K562 (cell line): ENCODE measurements around the gene COL7A1. TPM values are rescaled to one million over a fixed set of nuclear protein-coding genes. Genes with fewer than 3 reads are reported as not detected.

Source experiments
- BCL6 ChIP-seq: fragments of 250-450 bp; sonication (Bioruptor Pico); IDR thresholded peaks from 2 replicates; pipeline ENCODE4 v1.4.0; 2020
- FOXJ3 ChIP-seq: sonication (generic); formaldehyde crosslinking; IDR thresholded peaks from 2 replicates; pipeline ENCODE4 v1.4.0; 2020; ENCODE audit warnings: mild to moderate bottlenecking, missing genetic modification reagents
- GABPB2 ChIP-seq: fragments of 250-450 bp; sonication (Bioruptor Pico); conservative IDR thresholded peaks from 2 replicates; pipeline ENCODE4 v1.5.1; 2021; ENCODE audit warnings: mild to moderate bottlenecking
- HMG20A ChIP-seq: fragments of 450-650 bp; formaldehyde crosslinking; conservative IDR thresholded peaks from 2 replicates; pipeline ENCODE4 v1.4.0; 2020; ENCODE audit warnings: mild to moderate bottlenecking, mixed read lengths
- HOXB6 ChIP-seq: fragments of 250-450 bp; sonication (Bioruptor Pico); IDR thresholded peaks from 2 replicates; pipeline ENCODE4 v1.5.1; 2022; ENCODE audit warnings: mild to moderate bottlenecking, borderline replicate concordance
- KDM2B ChIP-seq: fragments of 250-450 bp; sonication (Bioruptor Pico); IDR thresholded peaks from 2 replicates; pipeline ENCODE4 v1.8.0; 2021; ENCODE audit warnings: mild to moderate bottlenecking, moderate library complexity
- MBD2 ChIP-seq: sonication (generic); IDR thresholded peaks from 2 replicates; pipeline ENCODE4 v1.6.1; 2016; ENCODE audit warnings: low read depth, borderline replicate concordance
- NR1H2 ChIP-seq: sonication (generic); formaldehyde crosslinking; IDR thresholded peaks from 2 replicates; pipeline ENCODE4 v1.4.0; 2020; ENCODE audit warnings: mild to moderate bottlenecking, missing genetic modification reagents
- POLR2A ChIP-seq: fragments of 450-650 bp; conservative IDR thresholded peaks from 2 replicates; pipeline ENCODE4 v1.6.1; 2016
- POLR3G ChIP-seq: IDR thresholded peaks from 2 replicates; pipeline ENCODE4 v1.6.1; 2011; ENCODE audit not compliant: insufficient read length, insufficient replicate concordance; ENCODE audit errors: extremely low read depth
- SMARCC2 ChIP-seq: fragments of 450-650 bp; IDR thresholded peaks from 2 replicates; pipeline ENCODE4 v1.6.1; 2017; ENCODE audit warnings: antibody characterized with exemption, moderate library complexity, mild to moderate bottlenecking, low read depth
- SRSF1 ChIP-seq: fragments of 200-400 bp; formaldehyde crosslinking; IDR thresholded peaks from 2 replicates; pipeline ENCODE4 v1.6.1; 2017; ENCODE audit warnings: mild to moderate bottlenecking, low read depth, low read length, moderate library complexity
- ZNF23 ChIP-seq: fragments of 250-450 bp; sonication (Bioruptor Pico); IDR thresholded peaks from 2 replicates; pipeline ENCODE4 v1.4.0; 2020; ENCODE audit warnings: mild to moderate bottlenecking
- ZNF232 ChIP-seq: sonication (generic); formaldehyde crosslinking; IDR thresholded peaks from 2 replicates; pipeline ENCODE4 v1.8.0; 2022; ENCODE audit warnings: mild to moderate bottlenecking, missing genetic modification reagents
- ZNF324 ChIP-seq: fragments of 250-450 bp; sonication (Bioruptor Pico); IDR thresholded peaks from 2 replicates; pipeline ENCODE4 v1.4.0; 2020; ENCODE audit warnings: mild to moderate bottlenecking
- ZNF584 ChIP-seq: fragments of 200-800 bp; sonication (Bioruptor generic); IDR thresholded peaks from 2 replicates; pipeline ENCODE4 v1.6.1; 2016; ENCODE audit warnings: low read depth, mild to moderate bottlenecking, missing genetic modification characterization, missing compliant biosample characterization
- ZNF644 ChIP-seq: fragments of 200-800 bp; sonication (Bioruptor generic); IDR thresholded peaks from 2 replicates; pipeline ENCODE4 v1.6.1; 2016; ENCODE audit warnings: low read depth, missing genetic modification characterization, missing compliant biosample characterization
- polyA plus RNA-seq, 8 experiments: library from polyadenylated mRNA; depleted of rRNA in 4 of 8; stranded (reverse) in 5 of 8; unstranded in 3 of 8; fragments of >200 nt; fragmentation: Nextera tagmentation in 2 of 8; fragmentation: Illumina TruSeq in 1 of 8; extraction: Ambion mirVana in 2 of 8; extraction: Trizol in 1 of 8; gene quantifications; 2 replicates each; pipeline versions ENCODE4 v1.2.1 to v1.2.3, GENCODE V29; 2011 to 2014; ENCODE audit warnings: inconsistent platforms in 1 of 8, missing spikeins in 1 of 8
- total RNA-seq, 7 experiments: library from RNA; depleted of rRNA in 6 of 7; stranded (reverse); fragments of >200 nt in 6 of 7; fragmentation: Illumina TruSeq in 2 of 7; extraction: Trizol in 2 of 7; gene quantifications; 2 replicates each; pipeline versions ENCODE4 v1.2.1 to v1.2.3, GENCODE V29; 2011 to 2021; ENCODE audit warnings: low replicate concordance in 1 of 7
- TF ChIP-seq, protein P1 (sequence below): sonication (generic); formaldehyde crosslinking; IDR thresholded peaks from 2 replicates; pipeline ENCODE4 v1.8.1; 2023; ENCODE audit warnings: missing genetic modification reagents, mild to moderate bottlenecking, borderline replicate concordance
- TF ChIP-seq, protein P2 (sequence below): sonication (generic); formaldehyde crosslinking; IDR thresholded peaks from 2 replicates; pipeline ENCODE4 v1.4.0; 2020; ENCODE audit warnings: mild to moderate bottlenecking, missing genetic modification reagents
- TF ChIP-seq, protein P3 (sequence below): fragments of 450-650 bp; IDR thresholded peaks from 2 replicates; pipeline ENCODE4 v1.6.1; 2016
- TF ChIP-seq, protein P4 (sequence below): fragments of 450-650 bp; IDR thresholded peaks from 2 replicates; pipeline ENCODE4 v1.6.1; 2017; ENCODE audit warnings: mild to moderate bottlenecking, moderate library complexity

Gene COL7A1
- total and polyA plus RNA-seq, 9 of the 15 experiments (the other 6 are each of a cell fraction or from before 2014, with no cell fraction given) = 0.09 to 0.66 (median 0.35) TPM; not detected in 3

DNA sequence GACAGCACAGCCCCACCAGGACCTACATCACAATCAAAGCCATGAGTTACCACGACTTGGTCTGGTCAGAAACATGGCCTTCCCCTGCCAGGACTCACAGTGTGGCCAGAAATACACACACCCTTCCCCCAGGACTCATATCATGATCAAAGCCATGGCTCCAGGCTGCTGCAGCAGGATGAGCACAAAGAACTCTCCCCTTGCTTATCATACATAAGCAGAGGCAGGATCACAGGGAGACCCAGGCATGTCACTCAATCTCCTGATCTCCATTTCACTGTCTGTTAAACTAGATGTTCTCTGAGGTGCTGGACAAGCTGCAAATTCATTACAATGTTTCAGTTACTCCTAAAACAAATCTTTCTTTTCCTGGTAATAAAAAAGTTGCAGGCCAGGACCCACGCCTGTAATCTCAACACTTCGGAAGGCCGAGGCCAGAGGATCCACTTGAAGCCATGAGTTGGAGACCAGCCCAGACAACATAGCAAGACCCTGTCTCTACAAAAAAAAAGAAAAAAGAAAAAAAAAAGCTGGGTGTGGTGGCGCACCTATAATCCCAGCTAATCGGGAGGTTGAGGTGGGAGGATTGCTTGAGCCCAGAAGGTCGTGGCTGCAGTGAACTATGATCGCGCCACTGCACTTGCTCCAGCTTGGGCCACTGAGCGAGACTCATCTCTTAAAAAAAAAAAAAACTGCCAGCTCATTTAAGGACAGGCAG lies 39.7 kb downstream of the COL7A1 start (continued):
- TF ChIP-seq, protein P1, sequence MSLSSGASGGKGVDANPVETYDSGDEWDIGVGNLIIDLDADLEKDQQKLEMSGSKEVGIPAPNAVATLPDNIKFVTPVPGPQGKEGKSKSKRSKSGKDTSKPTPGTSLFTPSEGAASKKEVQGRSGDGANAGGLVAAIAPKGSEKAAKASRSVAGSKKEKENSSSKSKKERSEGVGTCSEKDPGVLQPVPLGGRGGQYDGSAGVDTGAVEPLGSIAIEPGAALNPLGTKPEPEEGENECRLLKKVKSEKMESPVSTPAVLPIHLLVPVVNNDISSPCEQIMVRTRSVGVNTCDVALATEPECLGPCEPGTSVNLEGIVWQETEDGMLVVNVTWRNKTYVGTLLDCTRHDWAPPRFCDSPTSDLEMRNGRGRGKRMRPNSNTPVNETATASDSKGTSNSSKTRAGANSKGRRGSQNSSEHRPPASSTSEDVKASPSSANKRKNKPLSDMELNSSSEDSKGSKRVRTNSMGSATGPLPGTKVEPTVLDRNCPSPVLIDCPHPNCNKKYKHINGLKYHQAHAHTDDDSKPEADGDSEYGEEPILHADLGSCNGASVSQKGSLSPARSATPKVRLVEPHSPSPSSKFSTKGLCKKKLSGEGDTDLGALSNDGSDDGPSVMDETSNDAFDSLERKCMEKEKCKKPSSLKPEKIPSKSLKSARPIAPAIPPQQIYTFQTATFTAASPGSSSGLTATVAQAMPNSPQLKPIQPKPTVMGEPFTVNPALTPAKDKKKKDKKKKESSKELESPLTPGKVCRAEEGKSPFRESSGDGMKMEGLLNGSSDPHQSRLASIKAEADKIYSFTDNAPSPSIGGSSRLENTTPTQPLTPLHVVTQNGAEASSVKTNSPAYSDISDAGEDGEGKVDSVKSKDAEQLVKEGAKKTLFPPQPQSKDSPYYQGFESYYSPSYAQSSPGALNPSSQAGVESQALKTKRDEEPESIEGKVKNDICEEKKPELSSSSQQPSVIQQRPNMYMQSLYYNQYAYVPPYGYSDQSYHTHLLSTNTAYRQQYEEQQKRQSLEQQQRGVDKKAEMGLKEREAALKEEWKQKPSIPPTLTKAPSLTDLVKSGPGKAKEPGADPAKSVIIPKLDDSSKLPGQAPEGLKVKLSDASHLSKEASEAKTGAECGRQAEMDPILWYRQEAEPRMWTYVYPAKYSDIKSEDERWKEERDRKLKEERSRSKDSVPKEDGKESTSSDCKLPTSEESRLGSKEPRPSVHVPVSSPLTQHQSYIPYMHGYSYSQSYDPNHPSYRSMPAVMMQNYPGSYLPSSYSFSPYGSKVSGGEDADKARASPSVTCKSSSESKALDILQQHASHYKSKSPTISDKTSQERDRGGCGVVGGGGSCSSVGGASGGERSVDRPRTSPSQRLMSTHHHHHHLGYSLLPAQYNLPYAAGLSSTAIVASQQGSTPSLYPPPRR (CRISPR knock-in tag) = no peak
- TF ChIP-seq ZNF232 = no peak
- TF ChIP-seq ZNF644 = 0 out of 2 replicates have a peak, but pooled peaks have one; percentile 45
- TF ChIP-seq, protein P2, sequence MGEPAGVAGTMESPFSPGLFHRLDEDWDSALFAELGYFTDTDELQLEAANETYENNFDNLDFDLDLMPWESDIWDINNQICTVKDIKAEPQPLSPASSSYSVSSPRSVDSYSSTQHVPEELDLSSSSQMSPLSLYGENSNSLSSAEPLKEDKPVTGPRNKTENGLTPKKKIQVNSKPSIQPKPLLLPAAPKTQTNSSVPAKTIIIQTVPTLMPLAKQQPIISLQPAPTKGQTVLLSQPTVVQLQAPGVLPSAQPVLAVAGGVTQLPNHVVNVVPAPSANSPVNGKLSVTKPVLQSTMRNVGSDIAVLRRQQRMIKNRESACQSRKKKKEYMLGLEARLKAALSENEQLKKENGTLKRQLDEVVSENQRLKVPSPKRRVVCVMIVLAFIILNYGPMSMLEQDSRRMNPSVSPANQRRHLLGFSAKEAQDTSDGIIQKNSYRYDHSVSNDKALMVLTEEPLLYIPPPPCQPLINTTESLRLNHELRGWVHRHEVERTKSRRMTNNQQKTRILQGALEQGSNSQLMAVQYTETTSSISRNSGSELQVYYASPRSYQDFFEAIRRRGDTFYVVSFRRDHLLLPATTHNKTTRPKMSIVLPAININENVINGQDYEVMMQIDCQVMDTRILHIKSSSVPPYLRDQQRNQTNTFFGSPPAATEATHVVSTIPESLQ (CRISPR knock-in tag) = no peak
- no peak for TF ChIP-seq BCL6 (CRISPR knock-in tag)
- no peak for TF ChIP-seq KDM2B
- no peak for TF ChIP-seq NR1H2
- TF ChIP-seq HOXB6 (CRISPR knock-in tag) = no peak
- TF ChIP-seq FOXJ3 (CRISPR knock-in tag) = no peak
- TF ChIP-seq ZNF324 (CRISPR knock-in tag) = no peak
- TF ChIP-seq GABPB2 (CRISPR knock-in tag) = no peak
- no peak for TF ChIP-seq ZNF23 (CRISPR knock-in tag)
- no peak for TF ChIP-seq POLR2A
- TF ChIP-seq, protein P3, sequence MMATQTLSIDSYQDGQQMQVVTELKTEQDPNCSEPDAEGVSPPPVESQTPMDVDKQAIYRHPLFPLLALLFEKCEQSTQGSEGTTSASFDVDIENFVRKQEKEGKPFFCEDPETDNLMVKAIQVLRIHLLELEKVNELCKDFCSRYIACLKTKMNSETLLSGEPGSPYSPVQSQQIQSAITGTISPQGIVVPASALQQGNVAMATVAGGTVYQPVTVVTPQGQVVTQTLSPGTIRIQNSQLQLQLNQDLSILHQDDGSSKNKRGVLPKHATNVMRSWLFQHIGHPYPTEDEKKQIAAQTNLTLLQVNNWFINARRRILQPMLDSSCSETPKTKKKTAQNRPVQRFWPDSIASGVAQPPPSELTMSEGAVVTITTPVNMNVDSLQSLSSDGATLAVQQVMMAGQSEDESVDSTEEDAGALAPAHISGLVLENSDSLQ = peak; percentile 98
- TF ChIP-seq SMARCC2 = no peak
- no peak for TF ChIP-seq SRSF1
- no peak for TF ChIP-seq ZNF584
- TF ChIP-seq, protein P4, sequence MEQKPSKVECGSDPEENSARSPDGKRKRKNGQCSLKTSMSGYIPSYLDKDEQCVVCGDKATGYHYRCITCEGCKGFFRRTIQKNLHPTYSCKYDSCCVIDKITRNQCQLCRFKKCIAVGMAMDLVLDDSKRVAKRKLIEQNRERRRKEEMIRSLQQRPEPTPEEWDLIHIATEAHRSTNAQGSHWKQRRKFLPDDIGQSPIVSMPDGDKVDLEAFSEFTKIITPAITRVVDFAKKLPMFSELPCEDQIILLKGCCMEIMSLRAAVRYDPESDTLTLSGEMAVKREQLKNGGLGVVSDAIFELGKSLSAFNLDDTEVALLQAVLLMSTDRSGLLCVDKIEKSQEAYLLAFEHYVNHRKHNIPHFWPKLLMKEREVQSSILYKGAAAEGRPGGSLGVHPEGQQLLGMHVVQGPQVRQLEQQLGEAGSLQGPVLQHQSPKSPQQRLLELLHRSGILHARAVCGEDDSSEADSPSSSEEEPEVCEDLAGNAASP = no peak
- no peak for TF ChIP-seq MBD2
- TF ChIP-seq HMG20A = no peak
- no peak for TF ChIP-seq POLR3G
